ENCODE results near the gene NCF4.

GRCh38 chr22:36856121-36856791, 4.5 kb upstream of the NCF4 start:
- TF ChIP-seq, protein P1, sequence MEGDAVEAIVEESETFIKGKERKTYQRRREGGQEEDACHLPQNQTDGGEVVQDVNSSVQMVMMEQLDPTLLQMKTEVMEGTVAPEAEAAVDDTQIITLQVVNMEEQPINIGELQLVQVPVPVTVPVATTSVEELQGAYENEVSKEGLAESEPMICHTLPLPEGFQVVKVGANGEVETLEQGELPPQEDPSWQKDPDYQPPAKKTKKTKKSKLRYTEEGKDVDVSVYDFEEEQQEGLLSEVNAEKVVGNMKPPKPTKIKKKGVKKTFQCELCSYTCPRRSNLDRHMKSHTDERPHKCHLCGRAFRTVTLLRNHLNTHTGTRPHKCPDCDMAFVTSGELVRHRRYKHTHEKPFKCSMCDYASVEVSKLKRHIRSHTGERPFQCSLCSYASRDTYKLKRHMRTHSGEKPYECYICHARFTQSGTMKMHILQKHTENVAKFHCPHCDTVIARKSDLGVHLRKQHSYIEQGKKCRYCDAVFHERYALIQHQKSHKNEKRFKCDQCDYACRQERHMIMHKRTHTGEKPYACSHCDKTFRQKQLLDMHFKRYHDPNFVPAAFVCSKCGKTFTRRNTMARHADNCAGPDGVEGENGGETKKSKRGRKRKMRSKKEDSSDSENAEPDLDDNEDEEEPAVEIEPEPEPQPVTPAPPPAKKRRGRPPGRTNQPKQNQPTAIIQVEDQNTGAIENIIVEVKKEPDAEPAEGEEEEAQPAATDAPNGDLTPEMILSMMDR (conservative IDR thresholded peaks at IDR 0.05), result peak; percentile 100
- TF ChIP-seq ZFX (IDR thresholded peaks at IDR 0.05), result no peak

Data from C4-2B (cell line).